SK-N-SH (cell line): ENCODE measurements around the gene GRIN2C.

Experiments
- CTCF ChIP-seq: fragments of 200-600 bp; sonication (generic); IDR thresholded peaks from 2 replicates; pipeline ENCODE4 v1.6.1; 2017; ENCODE audit warnings: antibody characterized with exemption, mild to moderate bottlenecking, moderate library complexity
- ELF1 ChIP-seq: IDR thresholded peaks from 2 replicates; pipeline ENCODE4 v1.4.0; 2012
- EP300 ChIP-seq, 2 experiments: IDR thresholded peaks; 2 replicates each; pipeline versions ENCODE4 v1.4.0 to v1.6.1; 2012; ENCODE audit warnings: borderline replicate concordance in 1 of 2, low read depth in 1 of 2, low read length in 1 of 2
- EZH2phosphoT487 ChIP-seq: fragments of 200-600 bp; sonication (generic); IDR thresholded peaks from 2 replicates; pipeline ENCODE4 v1.6.1; 2017; ENCODE audit warnings: low read depth, mixed run types, mild to moderate bottlenecking, antibody characterized with exemption, moderate library complexity, borderline replicate concordance
- GATA2 ChIP-seq: sonication (generic); formaldehyde crosslinking; IDR thresholded peaks from 2 replicates; pipeline ENCODE4 v1.5.0; 2020; ENCODE audit warnings: mild to moderate bottlenecking, missing genetic modification reagents
- POLR2AphosphoS5 ChIP-seq: IDR thresholded peaks from 2 replicates; pipeline ENCODE4 v1.6.1; 2012; ENCODE audit warnings: low read depth, low read length
- RAD21 ChIP-seq: IDR thresholded peaks from 2 replicates; pipeline ENCODE4 v1.6.1; 2012; ENCODE audit warnings: mild to moderate bottlenecking, low read length
- RFX5 ChIP-seq: IDR thresholded peaks from 2 replicates; pipeline ENCODE4 v1.6.1; 2012; ENCODE audit warnings: mild to moderate bottlenecking, improper control_type of control experiment, low read length
- SIN3A ChIP-seq: IDR thresholded peaks from 2 replicates; pipeline ENCODE4 v1.6.1; 2012; ENCODE audit warnings: low read depth, mild to moderate bottlenecking, low read length, moderate library complexity, borderline replicate concordance
- SMC3 ChIP-seq: IDR thresholded peaks from 2 replicates; pipeline ENCODE4 v1.6.1; 2012; ENCODE audit warnings: low read depth, low read length, improper control_type of control experiment
- TAF1 ChIP-seq: IDR thresholded peaks from 2 replicates; pipeline ENCODE4 v1.6.1; 2012; ENCODE audit warnings: low read depth, mild to moderate bottlenecking, low read length, moderate library complexity, borderline replicate concordance
- TEAD4 ChIP-seq: IDR thresholded peaks from 2 replicates; pipeline ENCODE4 v1.4.0; 2012; ENCODE audit warnings: mild to moderate bottlenecking, borderline replicate concordance; ENCODE audit not compliant: insufficient read depth

GRCh38 chr17:74810699-74811485, 48.8 kb downstream of the GRIN2C start:
- TF ChIP-seq EZH2phosphoT487 (no peak), POLR2AphosphoS5 (no peak), GATA2 (CRISPR knock-in tag) (no peak), EP300 (IDR thresholded peaks at IDR 0.05; ENCODE audit: borderline replicate concordance in 1 of 2, low read depth in 1 of 2, low read length in 1 of 2) (no peak), ELF1 (no peak), TEAD4 (no peak), TAF1 (no peak), SIN3A (no peak), CTCF (no peak), SMC3 (no peak), RAD21 (no peak), RFX5 (no peak)
